T-helper 1 cell treated with Interleukin-12 subunit alpha and Interleukin-12 subunit beta and Interleukin-4 antibody, amounts not matched to agents 30 ng/mL and 1 ng/mL, for 36 hours (primary cell): ENCODE measurements around the gene OR4N2. TPM values are rescaled to one million over a fixed set of nuclear protein-coding genes. Genes with fewer than 3 reads are reported as not detected.
"Not testable (repeated sequence)": the region's sequence is repeated elsewhere in the genome, so short reads cannot be mapped to it uniquely, and the experiment has no call there.

Source experiments
- intact Hi-C: fragments of 100-400 bp; cut with micrococcal nuclease; formaldehyde crosslinking; loops from one replicate; pipeline ENCODE4 v1.15.1; 2024
- total RNA-seq: library from RNA; stranded (reverse); gene quantifications from 2 replicates; pipeline ENCODE4 v1.2.3, GENCODE V29; 2022

Gene OR4N2, protein sequence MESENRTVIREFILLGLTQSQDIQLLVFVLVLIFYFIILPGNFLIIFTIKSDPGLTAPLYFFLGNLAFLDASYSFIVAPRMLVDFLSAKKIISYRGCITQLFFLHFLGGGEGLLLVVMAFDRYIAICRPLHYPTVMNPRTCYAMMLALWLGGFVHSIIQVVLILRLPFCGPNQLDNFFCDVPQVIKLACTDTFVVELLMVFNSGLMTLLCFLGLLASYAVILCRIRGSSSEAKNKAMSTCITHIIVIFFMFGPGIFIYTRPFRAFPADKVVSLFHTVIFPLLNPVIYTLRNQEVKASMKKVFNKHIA
- not detected in 2 replicates for total RNA-seq

DNA sequence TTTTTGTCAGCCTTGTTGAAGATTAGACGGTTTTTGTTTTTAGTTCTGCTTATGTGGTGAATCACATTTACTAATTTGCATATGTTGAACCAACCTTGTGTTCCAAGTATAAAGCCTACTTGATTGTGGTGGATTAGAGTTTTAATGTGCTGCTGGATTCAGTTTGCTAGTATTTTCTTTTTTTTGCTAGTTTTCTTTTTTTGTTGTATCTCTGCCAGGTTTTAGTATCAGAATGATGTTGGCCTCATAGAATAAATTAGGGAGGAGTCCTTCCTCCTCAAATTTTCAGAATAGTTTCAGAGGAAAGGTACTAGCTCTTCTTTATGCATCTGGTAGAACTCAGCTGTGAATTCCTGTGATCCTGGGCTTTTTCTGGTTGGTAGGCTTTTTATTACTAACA lies at the start of gene OR4N2:
Gene OR4N2, plus strand, starts transcription at position 301 of the 400 bp plus-strand sequence. CDS start 23,679 bp downstream, outside the sequence.
- intact Hi-C loops: not testable (repeated sequence)

DNA sequence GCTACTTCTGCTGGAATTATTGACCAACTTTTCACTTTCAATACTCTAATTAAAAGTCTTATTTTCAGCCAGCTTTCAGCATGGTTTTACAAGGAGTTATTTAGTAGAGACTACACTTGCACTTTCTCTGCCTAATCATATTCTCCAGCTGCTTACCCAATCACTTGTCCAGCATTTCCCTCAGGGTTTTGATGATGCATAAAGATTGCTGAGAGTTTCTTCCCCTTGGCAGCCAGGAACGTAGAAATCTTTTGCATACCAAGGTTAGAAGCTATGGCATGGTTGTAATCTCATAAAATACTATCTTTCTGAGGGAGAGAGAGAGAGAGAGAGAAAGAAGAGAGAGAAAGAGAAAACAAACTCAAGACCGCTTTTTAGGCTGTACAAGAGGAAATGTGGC lies 49.4 kb upstream of the OR4N2 start:
- intact Hi-C loops: no loop called here

DNA sequence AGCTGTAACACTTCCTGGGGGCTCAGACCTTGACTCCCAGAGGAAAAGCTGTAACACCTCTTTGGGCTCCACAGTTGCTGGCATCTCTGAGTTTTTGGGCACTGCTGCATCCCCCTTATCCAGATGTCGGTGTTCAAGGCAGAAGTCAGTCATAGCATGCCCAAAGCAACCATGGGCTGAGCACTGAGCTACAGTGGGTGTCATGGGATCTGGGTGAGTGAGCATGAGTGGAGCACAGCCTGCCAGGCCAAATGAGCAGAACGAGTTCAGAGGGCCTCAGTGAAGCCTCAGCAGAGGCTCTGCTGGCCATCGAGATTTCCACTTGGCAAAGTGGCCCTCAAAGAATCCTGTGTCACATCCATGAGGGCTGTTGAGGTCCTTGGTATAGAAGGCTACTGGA lies 32.1 kb upstream of the OR4N2 start:
- intact Hi-C loops: not testable (repeated sequence)

DNA sequence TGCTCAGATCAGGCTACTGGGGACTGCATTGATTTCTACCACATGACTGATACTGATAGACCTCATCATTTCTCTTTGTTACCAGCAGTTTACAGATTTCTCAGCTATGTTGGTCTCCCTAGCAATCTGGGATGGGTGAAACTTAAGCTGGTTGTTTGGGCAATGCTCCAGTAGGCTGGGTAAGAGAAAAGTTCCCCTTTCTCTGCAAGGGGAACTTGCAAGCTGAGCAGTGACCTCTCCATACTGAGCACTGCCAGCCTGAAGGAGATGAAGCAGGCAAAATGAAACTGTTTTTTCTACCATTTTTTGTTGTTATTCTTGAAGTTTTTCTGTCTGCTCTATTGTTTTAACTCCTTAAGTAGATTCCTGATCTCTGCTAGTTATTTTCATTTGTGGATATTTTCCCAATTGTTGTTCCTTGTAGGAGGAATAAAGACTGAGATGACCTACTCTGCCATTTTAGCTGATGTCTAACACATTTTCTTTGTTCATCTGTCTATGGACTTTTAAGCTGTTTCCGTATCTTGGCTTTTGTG lies 31.6 kb upstream of the OR4N2 start:
- intact Hi-C loops: no loop called here

DNA sequence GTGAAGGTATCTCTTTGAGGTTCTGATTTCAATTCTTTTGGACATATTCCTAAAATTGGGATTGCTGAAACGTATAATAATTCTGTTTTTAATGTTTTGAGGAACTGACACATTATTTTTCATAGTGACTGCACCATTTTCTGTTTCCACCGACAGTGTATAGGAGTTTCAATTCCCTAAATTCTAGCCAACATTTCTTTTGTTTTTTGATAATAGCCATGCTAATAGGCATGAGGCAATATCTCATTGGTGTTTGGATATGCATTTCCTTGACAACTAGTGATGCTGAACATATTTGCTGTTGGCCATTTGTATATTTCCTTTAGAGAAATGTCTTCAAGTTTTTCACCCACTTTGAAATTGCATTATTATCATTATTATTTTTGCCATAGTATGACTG lies 31.1 kb upstream of the OR4N2 start:
- intact Hi-C loops: not testable (repeated sequence)

DNA sequence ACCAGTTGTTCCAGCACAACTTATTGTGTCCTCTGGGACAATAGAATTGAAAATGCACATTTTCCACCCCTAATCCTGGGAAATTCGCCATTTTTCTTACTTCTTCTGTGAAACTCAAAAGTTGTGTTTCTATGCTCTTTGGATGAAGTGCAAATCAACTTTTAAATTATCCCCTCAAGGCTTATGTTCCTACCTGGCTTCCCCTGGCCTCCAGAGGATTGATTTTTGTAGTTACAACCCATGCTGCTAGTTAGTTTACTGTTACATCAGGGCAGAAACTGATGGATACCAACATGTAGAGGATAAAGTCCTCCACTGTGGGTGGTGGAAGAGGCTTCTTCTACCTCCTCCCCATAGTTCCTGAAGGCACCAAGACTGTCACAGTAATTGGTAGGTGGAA lies 30.4 kb upstream of the OR4N2 start, which contains the start of gene OR4M1:
Gene OR4M1, plus strand, starts transcription at position 301 of the 400 bp plus-strand sequence. CDS start 6,819 bp downstream, outside the sequence.
- intact Hi-C loops: not testable (repeated sequence)

DNA sequence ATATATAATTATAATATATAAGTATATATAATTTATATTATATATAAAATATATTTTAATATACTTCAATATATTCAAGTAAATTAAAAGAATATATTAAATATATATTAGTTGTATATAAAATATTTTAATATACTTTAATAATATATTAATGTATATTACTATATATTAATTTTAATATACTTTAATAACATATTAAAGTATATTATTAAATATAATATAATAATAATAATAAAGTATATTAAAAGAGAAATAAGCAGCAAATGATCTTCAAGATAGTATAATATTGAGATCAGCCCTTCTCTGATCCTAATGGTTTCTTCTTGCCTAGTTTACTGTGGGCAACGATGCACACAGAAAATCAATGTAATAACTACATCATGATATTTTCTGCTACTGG lies 28.0 kb upstream of the OR4N2 start:
- intact Hi-C loops: no loop called here

DNA sequence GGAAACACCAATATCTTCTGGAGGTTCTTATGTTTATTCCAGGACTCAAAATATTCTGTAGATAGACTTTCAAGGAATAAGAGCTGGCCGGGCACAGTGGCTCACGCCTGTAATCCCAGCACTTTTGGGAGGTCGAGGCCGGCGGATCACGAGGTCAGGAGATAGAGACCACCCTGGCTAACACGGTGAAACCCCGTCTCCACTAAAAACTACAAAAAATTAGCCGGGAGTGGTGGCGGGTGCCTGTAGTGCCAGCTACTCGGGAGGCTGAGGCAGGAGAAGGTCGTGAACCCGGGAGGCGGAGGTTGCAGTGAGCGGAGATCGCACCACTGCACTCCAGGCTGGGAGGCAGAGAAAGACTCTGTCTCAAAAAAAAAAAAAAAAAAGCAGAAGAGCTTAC lies 17.7 kb upstream of the OR4N2 start:
- intact Hi-C loops: not testable (repeated sequence)

DNA sequence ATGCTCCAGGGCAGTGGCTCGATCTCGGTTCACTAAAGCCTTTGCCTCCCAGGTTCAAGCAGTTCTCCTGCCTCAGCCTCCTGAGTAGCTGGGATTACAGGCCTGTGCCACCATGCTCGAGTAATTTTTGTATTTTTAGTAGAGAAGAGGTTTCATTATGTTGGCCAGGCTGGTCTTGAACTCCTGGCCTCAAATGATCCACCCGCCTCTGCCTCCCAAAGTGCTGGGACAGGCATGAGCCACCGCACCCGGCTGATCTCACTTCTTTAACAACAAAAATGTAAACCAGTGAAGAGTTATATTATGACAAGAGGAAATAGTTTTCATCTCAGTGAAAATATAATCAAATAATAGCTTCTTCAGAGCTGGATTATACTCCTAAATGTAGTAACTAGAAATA lies 16.3 kb upstream of the OR4N2 start:
- intact Hi-C loops: not testable (repeated sequence)

DNA sequence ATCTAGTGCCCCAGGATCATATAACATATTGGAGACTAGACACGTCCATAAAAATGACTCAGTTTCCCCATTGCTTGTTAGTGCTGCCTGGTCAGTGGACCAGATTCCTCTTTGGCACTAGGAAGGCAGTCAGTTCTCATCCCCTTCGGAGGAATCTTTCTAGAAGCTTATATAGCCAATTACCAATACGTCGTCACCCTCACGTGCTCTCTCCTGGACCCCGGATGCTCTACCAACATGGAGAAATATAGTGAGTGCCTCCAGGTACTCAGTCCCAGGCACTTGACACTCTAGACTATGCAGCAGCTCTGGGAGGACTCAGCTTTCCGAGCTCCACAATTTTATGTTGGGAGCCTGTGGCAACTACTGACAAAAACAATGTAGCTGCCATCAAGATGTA lies 15.4 kb upstream of the OR4N2 start:
- intact Hi-C loops: not testable (repeated sequence)

DNA sequence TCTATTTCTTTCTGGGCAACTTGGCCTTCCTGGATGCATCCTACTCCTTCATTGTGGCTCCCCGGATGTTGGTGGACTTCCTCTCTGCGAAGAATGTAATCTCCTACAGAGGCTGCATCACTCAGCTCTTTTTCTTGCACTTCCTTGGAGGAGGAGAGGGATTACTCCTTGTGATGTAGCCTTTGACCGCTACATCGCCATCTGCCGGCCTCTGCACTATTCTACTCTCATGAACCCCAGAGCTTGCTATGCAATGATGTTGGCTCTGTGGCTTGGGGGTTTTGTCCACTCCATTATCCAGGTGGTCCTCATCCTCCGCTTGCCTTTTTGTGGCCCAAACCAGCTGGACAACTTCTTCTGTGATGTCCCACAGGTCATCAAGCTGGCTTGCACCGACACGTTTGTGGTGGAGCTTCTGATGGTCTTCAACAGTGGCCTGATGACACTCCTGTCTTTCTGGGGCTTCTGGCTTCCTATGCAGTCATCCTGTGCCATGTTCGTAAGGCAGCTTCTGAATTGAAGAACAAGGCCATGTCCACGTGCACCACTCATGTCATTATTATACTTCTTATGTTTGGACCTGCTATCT lies 7.0 kb upstream of the OR4N2 start:
- intact Hi-C loops: not testable (repeated sequence)

DNA sequence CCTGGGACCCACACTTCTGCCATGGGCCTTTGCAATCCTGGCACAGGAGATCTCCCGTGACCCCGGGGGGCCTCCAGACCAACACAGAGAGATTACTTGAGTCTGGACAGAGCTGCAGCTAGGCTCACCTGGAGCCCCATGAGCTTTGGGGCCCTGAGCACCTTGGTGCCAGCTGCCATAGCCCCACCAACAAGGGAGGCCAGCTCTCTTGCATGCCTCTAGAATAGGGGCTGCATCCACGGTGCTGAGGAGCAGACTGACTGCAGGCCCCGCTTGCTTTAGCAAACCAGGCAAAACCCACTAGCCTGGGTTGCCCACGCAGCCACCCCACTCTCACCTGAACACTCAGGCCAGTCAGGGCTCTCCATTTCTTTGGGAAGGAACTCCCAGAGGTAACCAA lies 3.7 kb upstream of the OR4N2 start:
- intact Hi-C loops: no loop called here

DNA sequence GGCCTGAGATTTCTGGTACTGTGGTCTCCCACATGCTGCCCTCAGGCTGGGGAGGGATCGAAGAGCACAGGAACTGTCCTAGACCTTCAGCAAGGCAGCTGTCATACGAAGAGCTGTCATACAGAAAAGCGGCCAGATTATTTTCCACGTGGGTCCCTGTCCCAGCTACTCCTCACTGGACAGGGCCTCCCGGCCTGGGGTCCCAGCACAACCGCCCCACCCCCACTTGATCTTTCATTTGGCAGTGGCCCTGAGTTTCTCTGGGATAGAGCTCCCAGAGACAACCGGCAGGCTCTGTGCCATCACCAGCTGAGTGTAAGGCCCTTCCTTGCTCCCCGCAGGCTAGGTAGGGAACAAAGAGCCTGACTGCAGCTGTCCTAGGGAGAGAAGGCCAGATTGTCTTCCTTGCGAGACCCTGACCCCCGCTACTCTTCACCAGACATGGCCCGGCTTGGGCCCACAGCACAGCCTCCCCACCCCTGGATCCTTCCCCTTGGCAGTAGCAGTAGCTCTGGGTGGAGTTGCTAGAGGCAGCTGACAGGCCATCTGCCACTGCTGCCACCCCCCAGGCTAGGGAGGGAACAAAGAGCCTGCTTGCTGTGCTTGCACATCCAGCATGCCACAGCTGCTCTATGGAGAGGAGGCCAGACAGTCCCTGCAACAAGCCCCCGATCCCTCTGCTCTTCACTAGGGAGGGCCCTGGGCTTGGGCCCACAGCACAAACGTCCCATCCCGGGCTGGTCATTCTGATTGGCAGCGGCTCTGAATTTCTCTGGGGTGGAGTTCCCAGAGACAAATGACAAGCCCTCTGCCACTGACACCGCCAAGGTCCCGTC lies 3.1 kb upstream of the OR4N2 start:
- intact Hi-C loops: no loop called here

DNA sequence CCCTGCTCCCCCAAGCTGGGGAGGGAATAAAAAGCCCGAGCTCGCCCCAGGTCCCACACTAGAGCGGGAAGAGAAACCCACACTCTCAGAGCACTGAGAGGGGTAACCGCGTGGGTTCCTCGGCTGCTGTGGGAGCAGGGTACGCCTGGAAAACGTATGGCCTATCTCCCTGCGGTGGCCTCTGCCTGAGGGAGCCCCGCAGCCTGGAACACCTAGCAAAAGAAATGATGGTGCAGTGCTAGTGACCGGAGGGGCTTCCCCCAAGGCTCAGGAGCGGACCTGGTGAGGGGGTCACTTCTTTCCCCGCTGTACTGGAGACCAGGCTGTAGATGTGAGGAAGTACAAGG lies 2.5 kb upstream of the OR4N2 start:
- intact Hi-C loops: no loop called here

DNA sequence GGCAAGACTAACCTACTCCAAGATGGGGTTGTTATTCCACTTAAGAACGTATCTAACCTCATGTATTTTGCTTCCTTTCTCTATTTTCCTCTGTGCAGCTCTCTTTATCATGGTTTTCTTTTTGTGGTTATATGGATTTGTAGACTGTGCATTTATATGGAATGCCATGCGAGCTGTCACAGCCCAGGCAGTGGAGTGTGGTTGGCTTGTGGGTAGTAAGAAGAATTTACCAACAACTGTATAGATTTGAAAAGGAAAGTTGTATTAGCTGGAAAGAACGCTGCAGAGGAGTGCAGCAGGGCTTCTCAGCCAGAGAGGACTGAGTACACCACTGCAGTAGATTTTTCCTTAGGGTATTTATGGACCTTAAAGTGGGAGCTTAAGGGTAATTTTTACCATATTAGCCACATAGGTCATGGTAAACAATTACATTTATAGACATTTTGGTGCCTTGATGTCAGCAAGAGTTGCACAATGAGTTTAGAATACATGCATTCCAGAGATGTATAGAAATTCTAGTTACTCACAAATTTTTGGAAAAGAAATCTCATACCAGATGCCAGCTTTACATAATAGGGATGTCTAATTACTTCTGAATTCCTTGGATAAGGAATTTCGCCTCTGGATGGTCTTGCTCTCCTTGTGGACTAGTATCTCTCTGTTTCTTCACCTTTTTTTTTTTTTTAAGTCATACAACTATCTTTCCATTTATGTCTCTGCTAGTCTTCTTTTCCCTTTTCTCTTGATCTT lies 9.8 kb downstream of the OR4N2 start:
- intact Hi-C loops: not testable (repeated sequence)

DNA sequence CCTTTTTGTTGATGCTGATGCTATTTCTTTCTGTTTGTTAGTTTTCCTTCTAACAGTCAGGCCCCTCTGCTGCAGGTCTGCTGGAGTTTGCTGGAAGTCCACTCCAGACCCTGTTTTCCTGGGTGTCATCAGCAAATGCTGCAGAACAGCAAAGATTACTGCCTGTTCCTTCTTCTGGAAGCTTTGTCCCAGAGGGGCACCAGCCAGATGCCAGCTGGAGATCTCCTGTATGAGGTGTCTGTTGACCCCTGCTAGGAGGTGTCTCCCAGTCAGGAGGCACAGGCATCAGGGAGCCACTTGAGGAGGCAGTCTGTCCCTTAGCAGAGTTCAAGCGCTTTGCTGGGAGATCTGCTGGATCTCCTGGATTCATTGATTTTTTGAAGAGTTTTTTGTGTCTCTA lies 16.3 kb downstream of the OR4N2 start:
- intact Hi-C loops: not testable (repeated sequence)

DNA sequence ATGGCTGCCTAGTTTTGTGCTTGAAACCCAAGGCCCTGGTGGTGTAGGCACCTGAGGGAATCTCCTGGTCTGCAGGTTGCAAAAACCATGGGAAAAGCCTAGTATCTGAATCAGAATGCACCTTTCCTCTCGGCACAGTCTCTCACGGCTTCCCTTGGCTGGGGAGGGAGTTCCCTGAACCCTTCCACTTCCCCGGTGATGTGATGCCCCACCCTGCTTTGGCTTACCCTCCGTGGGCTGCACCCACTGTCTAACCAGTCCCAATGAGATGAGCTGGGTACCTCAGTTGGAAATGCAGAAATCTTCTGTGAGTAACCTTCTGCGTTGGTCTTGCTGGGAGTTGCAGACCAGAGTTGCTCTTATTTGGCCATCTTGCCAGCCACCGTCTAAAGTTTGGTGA lies 17.4 kb downstream of the OR4N2 start:
- intact Hi-C loops: not testable (repeated sequence)

DNA sequence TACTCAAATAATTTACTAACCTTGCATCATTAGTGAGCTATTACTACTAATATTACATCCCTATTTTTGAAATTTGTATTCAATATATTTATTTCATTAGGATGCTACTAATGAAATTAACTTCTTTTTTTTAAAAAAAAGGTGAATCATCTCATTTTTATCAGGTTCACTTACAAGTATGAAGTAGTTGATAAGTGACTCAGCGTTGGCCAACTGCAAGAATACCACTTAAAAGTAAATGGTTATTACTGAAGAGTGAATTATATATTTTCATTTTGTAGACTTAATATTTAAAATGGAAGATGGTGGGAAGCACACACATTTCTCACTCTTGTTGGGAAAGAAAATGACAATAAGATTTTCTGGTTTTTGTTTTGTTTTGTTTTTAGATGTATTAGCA lies 19.6 kb downstream of the OR4N2 start:
- intact Hi-C loops: no loop called here

DNA sequence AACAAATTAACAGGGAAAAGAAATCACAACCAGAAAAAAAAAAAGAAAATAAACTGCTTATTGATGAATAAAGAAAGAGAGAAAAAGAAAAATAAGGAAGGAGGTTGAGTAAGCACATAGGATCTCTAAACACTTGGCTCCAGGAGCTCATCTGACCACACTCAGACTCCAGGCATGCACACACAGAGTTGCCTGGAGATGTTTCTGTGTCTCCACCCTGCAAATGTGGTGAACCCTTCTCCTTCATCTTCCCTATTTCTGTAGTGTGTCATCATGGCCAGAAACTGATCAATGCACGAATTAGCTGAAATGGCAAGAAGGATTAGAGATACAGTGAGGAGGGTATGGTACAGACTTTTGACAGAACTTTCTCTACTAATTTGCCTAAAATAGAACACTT lies 20.2 kb downstream of the OR4N2 start:
- intact Hi-C loops: no loop called here

DNA sequence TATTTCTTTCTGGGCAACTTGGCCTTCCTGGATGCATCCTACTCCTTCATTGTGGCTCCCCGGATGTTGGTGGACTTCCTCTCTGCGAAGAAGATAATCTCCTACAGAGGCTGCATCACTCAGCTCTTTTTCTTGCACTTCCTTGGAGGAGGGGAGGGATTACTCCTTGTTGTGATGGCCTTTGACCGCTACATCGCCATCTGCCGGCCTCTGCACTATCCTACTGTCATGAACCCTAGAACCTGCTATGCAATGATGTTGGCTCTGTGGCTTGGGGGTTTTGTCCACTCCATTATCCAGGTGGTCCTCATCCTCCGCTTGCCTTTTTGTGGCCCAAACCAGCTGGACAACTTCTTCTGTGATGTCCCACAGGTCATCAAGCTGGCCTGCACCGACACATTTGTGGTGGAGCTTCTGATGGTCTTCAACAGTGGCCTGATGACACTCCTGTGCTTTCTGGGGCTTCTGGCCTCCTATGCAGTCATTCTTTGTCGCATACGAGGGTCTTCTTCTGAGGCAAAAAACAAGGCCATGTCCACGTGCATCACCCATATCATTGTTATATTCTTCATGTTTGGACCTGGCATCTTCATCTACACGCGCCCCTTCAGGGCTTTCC lies 24.2 kb downstream of the OR4N2 start:
- intact Hi-C loops: not testable (repeated sequence)

DNA sequence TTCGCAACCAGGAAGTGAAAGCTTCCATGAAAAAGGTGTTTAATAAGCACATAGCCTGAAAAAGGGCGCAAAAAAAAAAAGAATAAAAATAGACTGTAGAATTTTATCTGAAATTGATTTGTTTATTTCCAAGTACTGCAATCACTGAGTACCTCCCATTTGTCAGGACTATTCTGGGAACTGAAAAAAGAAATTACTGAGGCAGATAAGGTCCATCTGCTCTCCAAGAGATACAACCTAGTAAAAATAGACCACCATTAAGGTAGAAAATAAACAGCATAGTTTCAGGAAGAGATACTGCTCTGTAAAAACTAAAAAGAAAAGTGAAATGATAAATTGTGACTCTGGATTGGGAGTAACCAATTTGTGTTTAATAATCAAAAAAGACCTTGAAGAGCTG lies 24.7 kb downstream of the OR4N2 start:
- intact Hi-C loops: no loop called here
